Subcutaneous abdominal adipose tissue (tissue), 5 donors: Measurements from ENCODE around the gene CYB5A.

ENCODE experiments used
- H3K27ac ChIP-seq: one replicate; pipeline ENCODE4 v1.7.0; 2013; ENCODE audit warnings: low read depth, mild to moderate bottlenecking, inconsistent platforms, low read length, moderate library complexity
- H3K27me3 ChIP-seq, 5 donors: one replicate each; pipeline ENCODE4 v1.7.0; 2013; ENCODE audit warnings: low read length in 5 of 5, inconsistent platforms in 1 of 5; ENCODE audit not compliant: control insufficient read depth in 5 of 5, insufficient read depth in 4 of 5
- H3K36me3 ChIP-seq, 5 donors: one replicate each; pipeline ENCODE4 v1.7.0; 2013; ENCODE audit warnings: low read length in 5 of 5; ENCODE audit not compliant: control insufficient read depth in 5 of 5, insufficient read depth in 5 of 5
- H3K4me1 ChIP-seq, 5 donors: one replicate each; pipeline ENCODE4 v1.7.0; 2013; ENCODE audit warnings: low read length in 5 of 5, mild to moderate bottlenecking in 3 of 5, moderate library complexity in 1 of 5; ENCODE audit not compliant: control insufficient read depth in 5 of 5, insufficient read depth in 5 of 5
- H3K4me3 ChIP-seq, 5 donors: one replicate each; pipeline ENCODE4 v1.7.0; 2013; ENCODE audit warnings: low read length in 5 of 5, low read depth in 1 of 5
- H3K9ac ChIP-seq, 5 donors: one replicate each; pipeline ENCODE4 v1.7.0; 2013; ENCODE audit warnings: low read length in 5 of 5, mild to moderate bottlenecking in 4 of 5, moderate library complexity in 3 of 5
- H3K9me3 ChIP-seq, 5 donors: one replicate each; pipeline ENCODE4 v1.7.0; 2013; ENCODE audit warnings: low read length in 5 of 5; ENCODE audit not compliant: control insufficient read depth in 5 of 5
- donor health status: healthy.
- donor health status: healthy.
- donor health status: healthy.
- donor health status: healthy.
- donor health status: healthy.

CYB5A gene

GRCh38 chr18:74255131-74255616, 36.6 kb downstream of the CYB5A start:
- Histone ChIP-seq H3K4me3 (no peak overlapping the region), H3K36me3 (peaks cover 11 to 39% (median 17%) of the 10 kb centered on the region in 5 donors), H3K27ac (peak overlapping the region; percentile 92)

GRCh38 chr18:74252039-74252395, 39.7 kb downstream of the CYB5A start:
- peaks cover 5 to 64% (median 38%) of the 10 kb centered on the region in 5 donors for H3K4me1 ChIP-seq
- H3K4me3 ChIP-seq = no peak overlapping the region
- H3K27me3 ChIP-seq = no peaks in the 10 kb centered on the region
- H3K9ac ChIP-seq = peak overlapping the region in 3 of 5 donors; percentile 50 to 71 (median 62)
- H3K9me3 ChIP-seq = no peaks in the 10 kb centered on the region
- peaks cover 0 to 16% (median 6%) of the 10 kb centered on the region in 5 donors for H3K36me3 ChIP-seq
- H3K27ac ChIP-seq = peak overlapping the region; percentile 92

More at GRCh38 chr18:74255131-74255616, 36.6 kb downstream of the CYB5A start:
- Histone ChIP-seq H3K9me3 (no peaks in the 10 kb centered on the region), H3K9ac (peak overlapping the region in 1 of 5 donors; percentile 6), H3K4me1 (peaks cover 1 to 42% (median 29%) of the 10 kb centered on the region in 5 donors), H3K27me3 (no peaks in the 10 kb centered on the region)

GRCh38 chr18:74251297-74252038, 40.3 kb downstream of the CYB5A start:
- Histone ChIP-seq H3K27me3 (no peaks in the 10 kb centered on the region), H3K27ac (peak overlapping the region; percentile 92), H3K9ac (peak overlapping the region in 4 of 5 donors; percentile 6 to 85 (median 47)), H3K4me1 (peaks cover 5 to 64% (median 38%) of the 10 kb centered on the region in 5 donors), H3K9me3 (no peaks in the 10 kb centered on the region), H3K36me3 (peaks cover 0 to 13% (median 6%) of the 10 kb centered on the region in 5 donors), H3K4me3 (no peak overlapping the region)

GRCh38 chr18:74250131-74250530, 41.6 kb downstream of the CYB5A start:
- Histone ChIP-seq H3K9me3 (no peaks in the 10 kb centered on the region), H3K9ac (peak overlapping the region in 3 of 5 donors; percentile 15 to 74 (median 31)), H3K4me3 (no peak overlapping the region), H3K36me3 (peaks cover 0 to 12% (median 6%) of the 10 kb centered on the region in 5 donors), H3K27ac (peak overlapping the region; percentile 92), H3K27me3 (no peaks in the 10 kb centered on the region), H3K4me1 (peaks cover 5 to 59% (median 32%) of the 10 kb centered on the region in 5 donors)

- H3K27me3 ChIP-seq = no peaks in the 10 kb centered on the region
- peak overlapping the region; percentile 92 for H3K27ac ChIP-seq
- H3K9ac ChIP-seq = peak overlapping the region in 4 of 5 donors; percentile 4 to 74 (median 23)
- peaks cover 0 to 12% (median 6%) of the 10 kb centered on the region in 5 donors for H3K36me3 ChIP-seq
- no peaks in the 10 kb centered on the region for H3K9me3 ChIP-seq
- H3K4me3 ChIP-seq = no peak overlapping the region
- H3K4me1 ChIP-seq = peaks cover 5 to 54% (median 30%) of the 10 kb centered on the region in 5 donors
These were observed 42.4 kb downstream of the CYB5A start for GRCh38 chr18:74249181-74249968.

GRCh38 chr18:74248595-74248994, 43.2 kb downstream of the CYB5A start:
- Histone ChIP-seq H3K36me3 (peaks cover 0 to 12% (median 6%) of the 10 kb centered on the region in 5 donors), H3K27ac (peak overlapping the region; percentile 92), H3K9me3 (no peaks in the 10 kb centered on the region), H3K4me1 (peaks cover 5 to 46% (median 27%) of the 10 kb centered on the region in 5 donors), H3K27me3 (no peaks in the 10 kb centered on the region), H3K9ac (no peak overlapping the region), H3K4me3 (no peak overlapping the region)

GRCh38 chr18:74248189-74248588, 43.6 kb downstream of the CYB5A start:
- no peak overlapping the region for H3K4me3 ChIP-seq
- H3K9me3 ChIP-seq = no peaks in the 10 kb centered on the region
- H3K27me3 ChIP-seq = no peaks in the 10 kb centered on the region
- H3K4me1 ChIP-seq = peaks cover 5 to 43% (median 27%) of the 10 kb centered on the region in 5 donors
- H3K27ac ChIP-seq = peak overlapping the region; percentile 92
- no peak overlapping the region for H3K9ac ChIP-seq
- peaks cover 0 to 10% (median 3%) of the 10 kb centered on the region in 5 donors for H3K36me3 ChIP-seq

- no peaks in the 10 kb centered on the region for H3K36me3 ChIP-seq
- no peaks in the 10 kb centered on the region for H3K27me3 ChIP-seq
- no peak overlapping the region for H3K4me3 ChIP-seq
- no peaks in the 10 kb centered on the region for H3K9me3 ChIP-seq
- no peak overlapping the region for H3K27ac ChIP-seq
- no peak overlapping the region for H3K9ac ChIP-seq
- H3K4me1 ChIP-seq = peaks cover 0 to 31% (median 15%) of the 10 kb centered on the region in 5 donors
These were observed 47.2 kb downstream of the CYB5A start for GRCh38 chr18:74244554-74244953.

GRCh38 chr18:74243127-74243526, 48.6 kb downstream of the CYB5A start:
- Histone ChIP-seq H3K36me3 (no peaks in the 10 kb centered on the region), H3K9me3 (no peaks in the 10 kb centered on the region), H3K27me3 (no peaks in the 10 kb centered on the region), H3K4me3 (no peak overlapping the region), H3K27ac (peak overlapping the region; percentile 21), H3K4me1 (peaks cover 0 to 25% (median 9%) of the 10 kb centered on the region in 5 donors), H3K9ac (no peak overlapping the region)
